ENCODE results near the gene ERLEC1.
"Not testable (repeated sequence)": the region's sequence is repeated elsewhere in the genome, so short reads cannot be mapped to it uniquely, and the experiment has no call there.

The ERLEC1 gene

DNA sequence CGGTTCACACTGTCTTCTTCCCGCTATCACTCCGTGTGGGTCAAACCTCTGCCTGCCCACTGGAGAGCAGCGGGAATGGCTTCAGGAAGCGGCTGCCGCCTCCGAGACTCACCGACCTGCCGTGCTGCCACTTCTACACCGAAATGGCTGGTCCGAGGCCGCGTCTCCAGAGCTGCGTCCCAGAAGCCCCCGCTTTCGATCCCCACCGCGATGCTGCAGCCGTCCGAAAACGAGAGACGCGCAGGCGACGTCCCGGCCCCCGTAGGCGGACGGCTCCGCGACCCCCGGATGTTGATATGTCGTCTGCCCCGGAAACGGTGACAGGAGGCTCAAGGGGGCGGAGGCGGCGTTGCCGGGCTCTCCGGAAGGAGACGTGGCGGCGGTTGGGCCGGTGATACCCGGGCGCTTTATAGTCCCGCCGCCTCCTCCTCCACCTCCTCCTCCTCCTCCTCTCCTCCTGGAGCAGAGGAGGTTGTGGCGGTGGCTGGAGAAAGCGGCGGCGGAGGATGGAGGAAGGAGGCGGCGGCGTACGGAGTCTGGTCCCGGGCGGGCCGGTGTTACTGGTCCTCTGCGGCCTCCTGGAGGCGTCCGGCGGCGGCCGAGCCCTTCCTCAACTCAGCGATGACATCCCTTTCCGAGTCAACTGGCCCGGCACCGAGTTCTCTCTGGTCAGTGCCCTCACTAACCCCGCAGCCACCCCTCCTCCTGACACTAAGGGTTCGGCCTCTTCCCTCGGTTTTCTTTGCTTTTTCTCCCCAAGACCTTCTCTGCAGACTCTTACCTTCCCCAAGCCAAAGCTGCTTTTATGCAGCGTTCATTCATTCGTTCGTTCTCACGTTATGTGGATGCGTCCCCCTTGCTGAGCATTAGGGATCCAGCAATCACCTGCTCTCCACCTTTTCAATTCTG, at the start of gene ERLEC1, which contains the start of gene ASB3:
Gene ERLEC1, plus strand, starts transcription at position 340 of the 909 bp plus-strand sequence. Its CDS starts 167 bp downstream, at position 507.
Gene ASB3, minus strand, starts transcription at position 249 of the 909 bp plus-strand sequence. CDS start 21,381 bp downstream, outside the sequence.
- peak; percentile 90 for DNase-seq

DNA sequence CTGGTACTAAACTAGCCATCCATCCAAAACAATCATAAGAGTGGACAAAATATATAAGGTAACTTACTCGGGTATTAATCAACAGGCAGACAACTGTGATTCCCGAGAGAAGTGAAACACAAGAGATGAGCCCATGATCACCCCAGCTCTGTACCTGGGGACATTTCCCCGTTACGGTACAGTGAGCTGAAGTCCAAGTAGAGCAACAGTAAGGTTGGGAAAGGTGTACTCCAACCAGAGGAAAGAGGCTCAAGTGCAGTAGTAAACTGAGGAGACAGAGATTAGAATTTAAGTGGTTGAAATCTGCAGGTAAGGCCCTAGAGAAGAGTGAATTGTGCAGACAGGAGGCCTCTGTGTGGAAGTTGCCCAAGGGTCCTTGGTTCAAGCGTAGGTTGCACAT, 49.8 kb upstream of the ERLEC1 start:
- no peak for DNase-seq

DNA sequence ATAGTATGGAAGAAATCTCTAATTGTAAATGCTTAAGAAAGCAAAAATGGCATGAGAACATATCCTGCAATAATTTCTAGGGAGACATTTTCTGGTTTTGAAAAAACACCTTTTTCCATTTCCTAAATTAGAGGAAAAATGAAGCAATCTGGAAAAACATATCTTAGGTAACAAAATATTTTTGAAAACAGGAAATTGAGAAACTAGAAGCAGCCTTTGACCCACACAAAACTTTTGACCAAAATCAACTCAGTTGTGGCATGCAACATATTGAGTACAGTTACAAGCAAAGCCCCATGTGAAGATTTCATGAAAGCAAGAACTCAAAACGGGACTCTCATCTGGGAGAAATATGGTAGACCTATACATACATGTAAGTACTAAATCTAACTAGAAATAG, 47.8 kb upstream of the ERLEC1 start:
- no peak for DNase-seq

DNA sequence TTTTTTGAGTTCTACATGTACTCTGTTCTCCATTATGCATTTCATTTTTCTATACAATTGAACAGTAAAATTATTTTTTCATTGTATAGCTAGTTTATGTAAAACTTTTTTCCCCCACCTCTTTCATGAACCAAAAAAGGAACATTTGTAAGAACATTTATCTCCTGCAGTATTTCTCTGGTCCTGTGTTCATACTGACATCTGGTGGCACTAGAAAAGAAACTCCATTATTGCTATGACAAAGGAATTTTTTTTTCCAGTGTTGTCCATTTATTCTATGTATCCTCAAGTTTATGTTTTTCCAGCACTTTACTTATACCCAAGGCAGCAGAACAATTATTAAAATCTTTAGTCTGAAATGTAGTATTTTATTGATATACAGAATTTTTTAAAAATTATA, 46.7 kb upstream of the ERLEC1 start:
- peak; percentile 35 for DNase-seq

- no peak for DNase-seq
Measured at GRCh38 chr2:53744395-53745065, 42.3 kb upstream of the ERLEC1 start.

DNA sequence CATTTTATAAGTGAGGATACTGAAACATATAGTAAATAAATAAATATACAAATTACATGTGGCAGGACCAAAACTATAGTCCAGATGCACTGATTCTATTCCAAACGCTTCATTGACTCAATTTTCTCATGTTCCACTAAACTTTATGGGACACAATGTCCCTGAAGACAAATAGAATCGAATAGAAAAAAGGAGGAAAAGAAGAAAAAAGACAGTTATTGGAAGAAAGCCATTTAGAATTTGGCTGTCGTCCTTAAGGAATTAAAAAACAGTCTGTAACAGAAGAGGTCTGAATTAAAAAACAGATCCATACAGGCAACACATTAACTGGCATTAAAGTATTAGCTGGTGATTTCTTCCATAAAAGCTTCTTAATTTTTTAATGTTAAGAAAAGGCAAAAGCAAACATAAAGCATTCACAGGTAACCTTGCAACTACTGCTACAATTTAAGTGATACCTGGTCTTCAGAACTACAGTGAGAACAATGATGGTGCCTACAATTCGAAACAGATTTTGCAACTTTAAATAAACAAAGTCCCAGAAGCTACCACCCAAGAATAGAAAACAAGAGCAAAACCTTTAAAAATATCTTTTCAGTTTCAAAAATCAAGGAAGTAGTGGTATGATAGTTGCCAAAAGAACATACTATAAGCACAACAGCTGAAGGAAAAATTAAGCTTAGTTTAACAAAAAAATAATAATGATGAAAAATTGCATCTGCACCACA, 36.6 kb upstream of the ERLEC1 start:
- DNase-seq: no peak

DNA sequence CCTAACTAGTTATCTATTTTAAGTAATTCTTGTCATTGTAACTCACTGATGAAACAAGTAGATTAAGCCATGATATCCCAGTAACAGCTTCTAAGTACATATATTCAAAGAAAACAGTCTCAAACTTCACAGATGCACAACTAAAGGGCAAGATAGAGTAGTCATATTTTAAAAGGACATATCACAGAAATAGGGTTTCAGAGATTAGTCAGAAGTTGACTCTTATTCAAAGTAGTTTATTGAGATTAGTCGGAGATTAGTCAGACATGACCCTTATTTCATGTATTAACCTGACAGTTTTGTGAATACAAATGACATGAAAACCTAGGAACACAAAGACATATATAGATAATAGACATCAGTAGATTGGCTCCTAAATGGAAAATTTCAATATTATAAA, 35.1 kb upstream of the ERLEC1 start:
- no peak for DNase-seq

DNA sequence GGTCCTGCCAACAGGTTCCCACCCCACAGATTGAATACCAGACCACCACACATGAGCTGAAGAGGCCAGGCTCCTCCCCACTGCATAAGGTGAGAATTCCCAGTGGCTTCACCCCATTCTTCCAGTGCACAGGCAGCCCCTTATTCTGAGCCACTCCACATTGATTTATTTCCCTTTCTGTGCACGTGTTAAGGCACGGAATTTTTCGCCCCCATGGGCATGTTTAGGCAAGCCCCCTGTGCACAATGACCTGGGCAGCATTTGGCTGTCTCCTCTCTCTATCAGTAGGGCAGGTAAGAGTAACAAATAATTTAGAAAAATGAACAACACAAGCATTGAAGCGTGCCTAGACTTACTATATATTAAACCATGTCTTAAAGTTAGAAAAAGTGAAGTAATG, 34.5 kb upstream of the ERLEC1 start:
- DNase-seq: no peak

GRCh38 chr2:53753041-53753440, 33.8 kb upstream of the ERLEC1 start:
- DNase-seq: no peak

GRCh38 chr2:53755121-53755520, 31.7 kb upstream of the ERLEC1 start:
- DNase-seq: no peak

- no peak for DNase-seq
Measured at GRCh38 chr2:53756644-53757043, 30.2 kb upstream of the ERLEC1 start.

GRCh38 chr2:53757206-53757605, 29.6 kb upstream of the ERLEC1 start:
- not testable (repeated sequence) for DNase-seq

- no peak for DNase-seq
Measured at GRCh38 chr2:53765767-53766166, 21.1 kb upstream of the ERLEC1 start.

DNA sequence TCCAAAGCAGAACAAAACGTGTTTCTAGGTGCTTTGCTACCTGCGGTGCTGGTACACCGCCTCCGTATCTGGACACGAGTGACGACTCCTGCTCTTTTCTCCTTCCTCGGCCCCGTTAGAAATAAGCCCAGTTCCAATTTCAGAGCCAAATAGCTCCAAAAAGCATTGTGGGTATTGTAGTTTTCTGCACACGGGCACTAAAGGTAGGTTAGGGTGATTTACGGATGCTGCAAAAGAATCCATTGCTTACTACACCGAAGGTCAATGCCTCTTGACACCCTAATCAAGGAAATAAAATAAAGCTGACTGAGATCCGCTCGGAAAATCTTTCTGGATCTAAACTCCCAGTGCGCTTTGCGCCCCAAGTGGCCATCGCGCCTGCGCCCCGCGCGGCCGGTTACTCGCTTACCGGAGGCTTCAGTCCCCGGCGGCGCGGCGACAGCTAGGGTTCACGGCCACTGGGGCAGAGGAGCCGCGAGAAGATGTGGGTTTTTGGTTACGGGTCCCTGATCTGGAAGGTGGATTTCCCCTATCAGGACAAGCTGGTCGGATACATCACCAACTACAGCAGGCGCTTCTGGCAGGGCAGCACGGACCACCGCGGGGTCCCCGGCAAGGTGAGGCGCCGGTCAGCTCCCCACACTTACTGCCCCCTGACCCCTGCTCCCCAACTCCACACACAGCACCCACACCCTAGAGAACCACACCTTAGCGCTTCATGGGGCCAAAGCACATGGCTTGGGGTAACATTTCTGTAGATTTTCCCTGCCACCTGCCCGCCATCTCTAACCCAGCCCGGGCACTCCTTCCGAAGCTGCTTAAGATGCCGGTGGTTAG, 19.2 kb upstream of the ERLEC1 start, which contains the start of gene CHAC2:
Gene CHAC2, plus strand, starts transcription at position 400 of the 837 bp plus-strand sequence. Its CDS starts 83 bp downstream, at position 483.
- DNase-seq: peak; percentile 80

DNA sequence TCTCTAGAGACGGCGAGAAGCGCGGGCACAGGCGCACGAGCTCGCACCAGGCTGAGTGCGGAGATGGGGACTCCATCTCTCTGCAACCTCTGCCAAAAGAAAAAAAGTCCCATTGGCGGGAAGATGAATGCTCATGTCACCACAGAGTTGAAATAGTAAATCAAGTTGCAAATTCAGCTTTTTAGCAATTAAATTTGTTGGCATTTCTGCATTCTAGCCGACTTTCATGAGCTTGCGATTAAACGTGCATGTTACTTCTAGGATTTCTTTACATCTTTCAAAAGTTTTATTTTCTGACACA, 18.7 kb upstream of the ERLEC1 start:
- DNase-seq: peak; percentile 83

GRCh38 chr2:53769318-53769945, 17.4 kb upstream of the ERLEC1 start:
- DNase-seq: no peak

- no peak for DNase-seq
Measured at GRCh38 chr2:53770264-53770663, 16.6 kb upstream of the ERLEC1 start.

- no peak for DNase-seq
Measured at GRCh38 chr2:53777134-53777533, 9.7 kb upstream of the ERLEC1 start.

- no peak for DNase-seq
Measured at GRCh38 chr2:53778536-53779162, 8.2 kb upstream of the ERLEC1 start.

GRCh38 chr2:53780056-53780455, 6.8 kb upstream of the ERLEC1 start:
- no peak for DNase-seq

DNA sequence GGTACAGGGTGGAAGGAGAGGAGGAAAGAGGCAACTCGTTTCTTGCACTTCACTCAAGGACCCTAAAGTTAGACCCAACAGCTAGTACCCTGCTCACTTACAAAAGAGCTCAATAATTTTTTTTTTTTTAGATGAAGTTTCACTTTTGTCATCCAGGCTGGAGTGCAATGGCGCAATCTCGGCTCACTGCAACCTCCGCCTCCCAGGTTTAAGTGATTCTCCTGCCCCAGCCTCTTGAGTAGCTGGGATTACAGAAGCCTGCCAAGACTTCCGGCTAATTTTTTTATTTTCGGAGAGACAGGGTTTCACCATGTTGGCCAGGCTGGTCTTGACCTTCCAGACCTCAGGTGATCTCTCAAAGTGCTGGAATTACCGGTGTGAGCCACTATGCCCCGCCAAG, 4.2 kb upstream of the ERLEC1 start:
- DNase-seq: no peak
